HL-60/S4 (cell line): ENCODE data around the gene MAGI1.

Experiments
- in situ Hi-C: fragments of 300-500 bp; cut with MboI; formaldehyde crosslinking; loops from 2 replicates; pipeline ENCODE4 v1.14.3; 2022; ENCODE audit warnings: low sequenced_read_pairs

MAGI1 gene

GRCh38 chr3:65854606-65855304, 184.0 kb downstream of the MAGI1 start:
- in situ Hi-C loops = no loop called here

DNA sequence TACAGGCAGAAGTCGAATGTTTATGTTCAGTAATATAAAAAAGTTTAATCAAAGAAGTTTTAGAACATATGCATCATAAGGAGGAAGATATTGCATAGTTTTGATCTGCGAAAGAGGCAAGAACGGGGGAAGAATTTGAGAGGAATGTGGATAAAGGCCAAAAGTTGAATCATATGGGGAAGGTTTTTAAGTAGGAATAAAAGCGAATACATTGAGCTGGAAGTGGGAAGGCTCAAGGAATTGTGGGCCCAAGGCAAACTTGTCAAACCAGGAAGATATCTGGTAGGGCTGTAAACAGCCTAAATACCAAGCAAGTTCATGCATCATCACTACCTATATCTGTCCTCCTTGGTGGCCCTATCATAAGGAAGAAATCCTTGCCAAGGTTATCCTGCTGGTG, 186.9 kb downstream of the MAGI1 start:
- in situ Hi-C loops = no loop called here

- in situ Hi-C loops = no loop called here
Observed at GRCh38 chr3:65850261-65850660, 188.5 kb downstream of the MAGI1 start.

DNA sequence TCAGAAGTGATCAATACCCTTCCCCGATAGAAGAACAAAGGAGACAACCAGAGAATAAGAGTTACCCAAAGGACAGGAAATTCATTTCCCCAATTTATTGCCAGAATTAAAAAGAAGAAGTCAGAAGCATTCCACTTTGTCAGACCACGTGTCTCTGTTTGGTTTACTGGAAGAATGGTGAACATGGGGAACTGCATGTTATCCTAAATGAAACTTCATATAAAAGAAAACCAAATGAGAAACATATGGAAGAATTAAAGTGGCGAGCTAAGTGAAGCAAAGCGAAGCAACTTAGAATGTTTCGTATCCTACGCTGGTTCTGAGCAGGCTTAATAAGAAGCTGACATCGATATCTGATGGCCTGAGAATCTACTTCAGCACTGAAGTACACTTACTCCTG, 190.7 kb downstream of the MAGI1 start:
- in situ Hi-C loops = no loop called here

- in situ Hi-C loops = no loop called here
Observed at GRCh38 chr3:65846936-65847335, 191.8 kb downstream of the MAGI1 start.

DNA sequence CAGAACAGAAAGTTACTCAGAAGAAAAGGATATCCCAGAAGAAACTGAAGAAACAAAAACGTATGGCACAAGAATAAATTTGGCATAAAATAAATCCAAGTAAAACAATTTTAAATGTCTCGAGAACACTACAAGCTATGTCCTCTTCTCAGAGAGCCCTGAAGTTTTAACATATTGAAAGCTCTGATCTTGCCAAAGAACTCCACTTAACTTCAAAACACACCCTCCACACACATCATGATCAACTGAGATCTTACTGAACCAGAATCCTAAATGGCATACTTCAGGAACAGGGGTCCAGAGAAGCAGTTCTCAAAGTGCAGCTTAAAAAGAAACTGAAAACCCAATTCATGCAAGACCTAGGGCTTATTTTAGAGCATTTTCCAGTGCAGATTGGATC, 194.3 kb downstream of the MAGI1 start:
- in situ Hi-C loops = no loop called here

DNA sequence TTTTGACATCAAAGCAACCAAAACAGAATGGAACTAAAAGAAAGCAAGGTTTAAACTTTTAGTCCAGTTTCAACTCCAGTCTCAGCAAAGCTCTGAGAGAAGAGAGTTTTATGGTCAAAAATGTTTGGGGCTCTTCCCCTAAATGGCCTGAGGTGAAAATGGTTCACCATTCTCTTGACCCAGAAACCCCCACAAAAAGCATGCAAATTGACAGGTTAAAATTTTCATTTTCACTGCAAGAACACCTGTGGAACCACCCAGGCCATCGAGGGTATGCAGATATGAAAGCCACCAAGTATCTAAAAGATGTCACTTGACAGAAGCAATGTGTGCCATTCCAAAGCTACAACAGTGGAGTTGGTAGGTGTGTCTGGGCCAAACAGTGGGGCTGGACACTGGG, 195.0 kb downstream of the MAGI1 start:
- in situ Hi-C loops = no loop called here

- in situ Hi-C loops = no loop called here
Observed at GRCh38 chr3:65837604-65838003, 201.1 kb downstream of the MAGI1 start.

GRCh38 chr3:65836047-65836446, 202.7 kb downstream of the MAGI1 start:
- in situ Hi-C loops = no loop called here

DNA sequence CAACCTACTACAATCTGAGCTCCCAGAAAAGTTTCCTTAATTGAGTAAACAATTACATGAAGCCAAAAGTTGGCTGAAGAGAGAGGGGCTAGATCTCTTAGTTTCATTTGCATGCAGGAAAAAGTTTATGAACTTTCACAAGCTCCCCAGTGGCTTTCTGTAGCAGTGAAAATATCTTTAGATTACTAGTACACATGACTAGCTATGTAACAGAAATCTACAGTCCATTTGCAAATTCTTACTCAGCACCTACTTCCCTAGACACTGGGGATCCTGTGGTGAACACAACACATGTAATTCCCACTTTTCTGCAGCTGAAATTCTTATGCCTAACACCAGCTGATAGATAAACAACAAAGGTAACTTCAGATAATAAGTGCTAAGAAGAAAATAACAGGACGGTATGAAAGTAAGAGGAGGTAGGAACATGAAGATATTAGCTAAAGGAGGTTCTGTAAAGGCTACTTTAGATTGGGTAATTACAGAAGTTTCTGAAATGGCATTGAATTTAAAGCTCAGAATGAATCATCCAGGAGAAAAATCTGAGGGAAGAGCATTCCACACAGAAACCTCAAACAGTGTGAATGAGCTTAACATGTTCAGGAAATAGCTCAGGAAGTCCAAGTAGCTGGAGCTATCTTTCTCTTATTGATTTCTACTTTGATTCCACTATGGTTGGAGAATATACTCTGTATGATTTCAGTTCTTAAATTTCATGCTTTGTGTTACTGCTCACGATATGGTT, 204.8 kb downstream of the MAGI1 start:
- in situ Hi-C loops = no loop called here

- in situ Hi-C loops = no loop called here
Observed at GRCh38 chr3:65831733-65832425, 206.8 kb downstream of the MAGI1 start.

- in situ Hi-C loops = no loop called here
Observed at GRCh38 chr3:65830948-65831732, 207.6 kb downstream of the MAGI1 start.

DNA sequence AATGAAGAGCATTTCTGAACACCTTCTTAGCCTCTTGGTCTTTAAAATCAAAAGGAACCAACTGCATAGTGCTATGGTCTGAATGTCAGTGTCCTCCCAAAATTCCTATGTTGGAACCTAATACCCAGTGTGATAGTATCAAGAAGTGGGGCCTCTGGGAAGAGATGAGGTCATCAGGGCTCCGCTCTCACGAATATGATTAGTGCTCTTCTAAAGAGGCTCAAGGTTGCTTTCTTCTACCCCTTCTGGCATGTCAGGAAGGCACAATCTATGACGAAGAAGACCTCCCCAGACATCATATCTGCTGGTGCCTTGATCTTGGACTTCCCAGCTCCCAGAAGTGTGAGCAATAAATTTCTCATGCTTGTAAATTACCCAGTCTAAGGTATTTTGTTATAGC, 209.5 kb downstream of the MAGI1 start:
- in situ Hi-C loops = no loop called here

DNA sequence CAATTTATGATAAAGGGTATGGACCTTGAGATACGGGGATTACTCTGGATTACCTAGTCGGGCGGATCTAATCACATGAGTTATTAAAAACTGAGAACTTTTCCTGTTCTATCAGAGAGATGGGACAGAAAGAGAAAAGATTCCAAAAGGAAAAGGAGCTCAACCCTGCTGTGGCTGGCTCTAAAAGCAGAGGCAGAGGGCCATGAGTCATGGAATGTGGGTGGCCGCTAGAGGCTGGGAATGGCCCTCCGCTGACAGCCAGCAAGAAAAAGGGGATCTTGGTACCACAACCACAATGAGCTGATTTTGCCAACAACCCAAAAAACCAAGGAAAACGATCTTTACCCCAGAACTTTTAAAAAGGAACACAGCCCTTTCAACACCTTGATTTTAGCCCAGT, 210.0 kb downstream of the MAGI1 start:
- in situ Hi-C loops = no loop called here

GRCh38 chr3:65827076-65827475, 211.6 kb downstream of the MAGI1 start:
- in situ Hi-C loops = no loop called here

DNA sequence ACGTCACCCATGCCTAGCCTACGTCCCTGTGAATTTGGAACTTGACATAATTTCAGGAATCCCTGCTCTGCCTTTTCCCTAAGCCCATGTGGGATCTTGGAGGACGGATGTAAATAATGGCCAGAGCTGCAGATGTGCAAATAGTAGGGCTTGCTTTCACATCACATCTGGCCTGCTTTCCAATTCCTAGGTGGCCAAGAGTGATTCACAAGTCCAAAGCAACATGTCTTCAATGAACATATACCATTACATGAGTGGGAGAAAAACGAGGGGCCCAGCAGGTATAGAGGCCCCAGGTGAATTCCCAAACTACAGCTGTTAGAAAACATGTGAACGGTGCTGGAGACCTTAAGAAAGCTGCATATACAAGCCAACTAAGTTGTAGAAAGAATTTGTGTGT, 214.6 kb downstream of the MAGI1 start:
- in situ Hi-C loops = no loop called here

GRCh38 chr3:65820600-65820999, 218.1 kb downstream of the MAGI1 start:
- in situ Hi-C loops = no loop called here

GRCh38 chr3:65819896-65820295, 218.8 kb downstream of the MAGI1 start:
- in situ Hi-C loops = no loop called here

- in situ Hi-C loops = no loop called here
Observed at GRCh38 chr3:65817553-65818126, 221.1 kb downstream of the MAGI1 start.

GRCh38 chr3:65816208-65816607, 222.5 kb downstream of the MAGI1 start:
- in situ Hi-C loops = no loop called here
